ENCODE data around the gene PDZRN4.

The PDZRN4 gene

GRCh38 chr12:41367726-41368405, 179.7 kb downstream of the PDZRN4 start:
- DNase-seq (ENCODE audit: low read depth) = peak; percentile 8
- peak; percentile 30 for TF ChIP-seq CTCF (IDR thresholded peaks at IDR 0.05; ENCODE audit: low read length, missing control alignments)
- no peak overlapping the region for H3K4me3 ChIP-seq (replicated peaks; ENCODE audit: low read depth, low read length)

GRCh38 chr12:41380878-41381277, 192.8 kb downstream of the PDZRN4 start:
- no peak for TF ChIP-seq CTCF (IDR thresholded peaks at IDR 0.05; ENCODE audit: low read length, missing control alignments)
- no peak for DNase-seq (ENCODE audit: low read depth)
- no peak overlapping the region for H3K4me3 ChIP-seq (replicated peaks; ENCODE audit: low read depth, low read length)

GRCh38 chr12:41402801-41403200, 214.7 kb downstream of the PDZRN4 start:
- no peak for DNase-seq (ENCODE audit: low read depth)

GRCh38 chr12:41407232-41407799, 219.2 kb downstream of the PDZRN4 start:
- TF ChIP-seq CTCF (IDR thresholded peaks at IDR 0.05; ENCODE audit: low read length, missing control alignments) = no peak
- no peak for DNase-seq (ENCODE audit: low read depth)
- no peak overlapping the region for H3K4me3 ChIP-seq (replicated peaks; ENCODE audit: low read depth, low read length)

More at GRCh38 chr12:41402801-41403200, 214.7 kb downstream of the PDZRN4 start:
- no peak for TF ChIP-seq CTCF (IDR thresholded peaks at IDR 0.05; ENCODE audit: low read length, missing control alignments)
- no peak overlapping the region for H3K4me3 ChIP-seq (replicated peaks; ENCODE audit: low read depth, low read length)

GRCh38 chr12:41409628-41410027, 221.5 kb downstream of the PDZRN4 start:
- TF ChIP-seq CTCF (IDR thresholded peaks at IDR 0.05; ENCODE audit: low read length, missing control alignments) = no peak

GRCh38 chr12:41418586-41418985, 230.5 kb downstream of the PDZRN4 start:
- no peak for DNase-seq (ENCODE audit: low read depth)
- no peak for TF ChIP-seq CTCF (IDR thresholded peaks at IDR 0.05; ENCODE audit: low read length, missing control alignments)
- H3K4me3 ChIP-seq (replicated peaks; ENCODE audit: low read depth, low read length) = no peak overlapping the region

More at GRCh38 chr12:41409628-41410027, 221.5 kb downstream of the PDZRN4 start:
- H3K4me3 ChIP-seq (replicated peaks; ENCODE audit: low read depth, low read length) = no peak overlapping the region
- DNase-seq (ENCODE audit: low read depth) = no peak

Measured in fibroblast of pulmonary artery (primary cell).